Measurements from ENCODE around the gene KRTAP10-10.
"Not testable (repeated sequence)": the region's sequence is repeated elsewhere in the genome, so short reads cannot be mapped to it uniquely, and the experiment has no call there.

KRTAP10-10 gene

DNA sequence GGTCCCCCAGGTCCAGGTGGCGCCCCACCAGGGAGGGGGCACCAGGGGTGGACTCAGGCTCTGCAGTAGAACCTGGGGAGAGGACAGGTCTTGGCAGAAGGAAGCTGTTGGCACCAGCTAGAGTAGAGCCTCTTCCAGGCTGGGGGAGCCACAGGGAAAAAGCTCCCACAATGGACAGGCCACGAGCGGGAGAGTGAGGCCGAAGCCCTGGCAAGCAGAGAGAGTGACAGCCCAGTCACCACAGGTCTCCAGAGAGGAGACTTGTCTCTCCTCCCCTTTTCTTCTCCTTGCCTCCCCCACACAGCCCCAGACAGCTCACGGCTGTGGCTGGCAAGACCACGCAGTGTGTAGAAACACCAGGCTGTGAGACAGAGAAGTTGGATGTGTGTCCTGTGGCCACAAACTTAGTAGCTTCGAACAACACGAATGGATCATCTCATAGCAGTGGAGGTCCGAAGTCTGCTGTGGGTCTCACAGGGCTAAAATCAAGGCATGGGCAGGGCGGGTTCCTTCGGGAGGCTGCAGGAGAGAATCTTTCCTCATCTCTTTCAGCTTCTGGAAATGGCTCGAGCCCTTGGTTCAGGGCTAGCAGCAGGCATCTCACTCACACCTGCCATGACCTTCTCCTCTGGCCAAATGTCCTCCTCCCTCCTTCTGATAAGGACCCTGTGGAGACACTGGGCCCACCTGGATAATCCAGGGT, 14.0 kb downstream of the KRTAP10-10 start:
- DNase-seq (ENCODE audit: low spot score): no peak

DNA sequence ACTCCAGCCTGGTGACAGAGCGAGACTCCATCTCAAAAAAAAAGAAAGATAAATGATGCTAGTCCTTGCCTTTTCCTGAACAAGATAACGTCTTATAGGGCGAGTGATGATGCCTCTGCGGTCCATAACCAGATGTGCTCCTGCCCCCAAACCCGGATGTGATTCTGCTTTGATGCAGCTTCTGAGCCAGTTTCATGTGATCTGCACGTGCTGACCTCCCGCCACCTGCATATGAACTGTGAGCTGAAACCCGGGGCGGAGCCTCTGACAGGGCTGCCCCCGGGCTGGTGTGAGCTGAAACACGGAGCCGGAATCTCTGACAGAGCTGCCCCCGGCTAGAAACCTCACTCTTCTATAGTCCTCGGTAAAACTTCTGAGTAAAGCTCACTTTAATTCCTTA, 16.0 kb downstream of the KRTAP10-10 start:
- no peak for DNase-seq (ENCODE audit: low spot score)

DNA sequence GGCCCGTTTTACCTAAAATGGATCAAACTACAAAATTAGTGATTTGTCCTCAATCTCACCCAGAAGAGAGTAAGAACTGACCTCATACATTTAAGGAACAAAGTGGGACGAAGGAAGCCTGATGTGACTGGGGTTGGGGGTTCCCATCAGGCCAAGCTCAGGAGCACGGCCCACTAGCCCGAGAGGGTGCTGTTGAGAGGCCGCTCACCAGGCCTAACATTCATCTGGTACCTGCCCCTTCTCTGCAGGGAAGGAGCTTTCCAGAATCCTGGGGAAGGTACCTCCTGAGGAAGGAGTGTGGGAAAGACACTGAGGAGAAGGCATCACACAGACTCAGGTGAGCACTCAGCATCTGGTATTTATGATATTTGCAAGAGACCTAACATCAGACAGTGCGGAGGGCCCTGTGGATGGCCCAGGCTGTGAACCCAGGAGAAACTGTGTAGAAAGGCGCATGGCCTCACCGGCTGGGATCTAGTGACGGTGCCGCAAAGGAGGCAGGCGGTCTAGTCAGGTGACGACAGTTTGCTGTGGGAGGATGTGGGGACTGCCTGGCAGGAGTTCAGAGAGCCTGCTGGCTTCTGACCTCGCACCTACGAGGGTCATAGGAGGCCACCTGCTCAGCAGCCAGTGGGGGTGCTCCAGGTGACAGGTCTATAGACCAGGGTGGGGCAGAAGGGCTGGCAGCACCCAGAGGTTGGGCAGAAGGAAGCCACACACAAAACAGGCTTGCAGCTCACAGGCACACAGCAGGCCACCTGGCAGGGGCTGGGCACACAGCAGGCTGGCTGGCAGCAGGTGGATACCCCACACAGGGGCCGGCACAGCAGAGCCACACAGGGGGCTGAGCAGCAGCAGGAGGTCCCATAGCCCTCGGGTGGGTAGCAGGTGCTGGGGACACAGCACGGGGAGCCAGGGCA, 16.8 kb downstream of the KRTAP10-10 start:
- no peak for DNase-seq (ENCODE audit: low spot score)

DNA sequence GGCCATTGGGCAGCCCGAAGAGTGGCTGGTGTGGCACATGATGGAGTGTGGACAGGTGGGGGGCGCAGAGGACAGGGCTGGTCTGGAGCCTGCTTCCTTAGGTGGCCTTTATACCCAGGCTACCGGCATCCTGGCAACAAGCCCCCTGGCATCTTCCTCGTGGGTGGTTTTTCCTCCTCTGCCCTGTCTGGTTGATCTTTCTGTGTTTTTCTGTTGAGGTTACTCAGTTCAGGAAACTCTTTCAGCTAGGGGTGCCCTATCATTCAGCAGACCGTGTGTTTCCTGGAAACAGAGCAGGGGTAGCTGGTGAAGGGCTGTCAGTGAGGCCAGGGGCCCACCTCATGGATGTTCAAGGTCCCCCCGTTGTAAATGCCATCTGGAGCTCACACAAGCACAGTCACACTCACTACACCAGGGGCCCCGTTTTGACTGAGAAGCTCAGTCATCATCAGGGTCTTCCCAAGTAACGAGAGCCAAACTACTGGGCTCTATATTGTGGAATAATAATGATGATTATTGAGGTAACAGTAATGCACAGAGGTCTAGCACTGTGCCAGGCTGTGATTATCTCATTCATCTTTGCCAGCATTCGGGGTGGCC, 17.5 kb downstream of the KRTAP10-10 start, which contains the start of gene KRTAP12-4:
Gene KRTAP12-4, minus strand, starts transcription at position 84 of the 600 bp plus-strand sequence. Its CDS starts 45 bp downstream, at position 39.
- no peak for DNase-seq (ENCODE audit: low spot score)

DNA sequence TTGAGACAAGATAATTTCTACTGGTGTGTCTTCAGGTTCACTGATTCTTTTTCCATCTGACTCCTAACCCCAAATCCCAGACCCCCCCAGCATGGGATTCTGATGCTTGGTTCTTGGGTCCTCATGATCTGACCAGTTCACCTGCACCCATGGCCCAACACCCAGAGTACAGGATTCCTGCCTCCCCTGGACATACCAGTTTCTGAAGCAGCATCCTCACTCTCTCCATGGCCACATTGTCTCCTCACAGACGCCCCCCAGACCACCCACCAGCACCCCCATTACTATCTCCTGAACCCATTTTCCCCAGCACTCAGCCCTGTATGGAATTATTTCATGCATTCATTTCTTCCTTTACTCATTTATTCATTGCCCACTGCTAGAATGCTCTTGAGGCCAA, 19.7 kb downstream of the KRTAP10-10 start:
- DNase-seq (ENCODE audit: low spot score): no peak

DNA sequence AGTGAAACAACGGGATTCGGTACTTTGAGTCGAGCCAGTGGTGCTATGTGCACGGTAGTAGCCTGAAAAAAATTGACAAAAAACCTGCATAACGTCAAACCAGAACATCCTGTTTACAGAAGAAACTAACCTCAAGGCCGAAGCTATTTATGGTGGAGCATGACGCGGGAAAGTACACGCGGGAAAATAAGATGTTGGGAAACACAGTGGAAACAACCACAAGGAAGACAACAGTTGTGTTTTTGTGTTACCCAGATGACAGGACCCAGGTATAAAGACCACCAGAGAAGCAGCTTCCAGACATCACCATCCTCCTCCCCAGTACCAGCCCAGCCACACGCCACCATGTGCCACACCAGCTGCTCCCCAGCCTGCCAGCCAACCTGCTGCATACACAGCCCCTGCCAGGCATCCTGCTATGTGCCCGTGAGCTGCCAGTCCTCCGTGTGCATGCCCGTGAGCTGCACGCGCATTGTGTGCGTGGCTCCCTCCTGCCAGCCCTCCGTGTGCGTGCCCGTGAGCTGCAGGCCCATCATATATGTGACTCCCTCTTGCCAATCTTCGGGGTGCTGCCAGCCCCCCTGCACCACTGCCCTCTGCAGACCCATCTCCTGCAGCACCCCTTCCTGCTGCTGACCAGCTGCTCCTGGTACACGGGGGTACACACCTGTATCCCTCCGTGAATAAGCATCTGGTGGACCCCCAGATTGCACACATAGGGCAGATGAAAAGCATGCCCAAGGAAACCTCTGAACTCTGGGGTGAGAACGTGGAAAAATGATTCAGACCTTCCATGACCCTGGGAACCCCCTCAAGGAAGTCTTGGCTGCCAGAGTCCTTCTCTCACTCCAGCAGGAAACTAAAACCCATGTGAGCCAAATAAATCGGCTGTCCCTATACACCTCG, 20.7 kb downstream of the KRTAP10-10 start, which contains the start of gene KRTAP12-3:
Gene KRTAP12-3, plus strand, starts transcription at position 298 of the 906 bp plus-strand sequence. Its CDS starts 48 bp downstream, at position 346.
- DNase-seq (ENCODE audit: low spot score): no peak

DNA sequence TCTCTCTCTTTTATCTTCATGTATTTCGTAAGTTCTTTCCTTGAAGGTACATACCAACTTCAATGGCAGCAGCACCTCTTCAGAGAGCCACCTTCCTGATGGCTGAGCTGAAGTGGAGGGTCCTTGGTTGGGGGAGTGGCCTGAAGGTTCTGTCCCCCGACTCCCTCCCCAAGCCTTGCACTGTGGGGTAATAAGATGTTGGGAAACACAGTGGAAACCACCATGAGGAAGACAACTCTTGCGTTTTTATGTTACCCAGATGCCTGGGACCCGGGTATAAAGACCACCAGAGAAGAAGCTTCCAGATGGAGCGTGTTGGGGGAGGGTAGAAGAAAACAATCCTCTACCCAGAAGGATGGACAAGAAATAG, 21.4 kb downstream of the KRTAP10-10 start:
- DNase-seq (ENCODE audit: low spot score): no peak

DNA sequence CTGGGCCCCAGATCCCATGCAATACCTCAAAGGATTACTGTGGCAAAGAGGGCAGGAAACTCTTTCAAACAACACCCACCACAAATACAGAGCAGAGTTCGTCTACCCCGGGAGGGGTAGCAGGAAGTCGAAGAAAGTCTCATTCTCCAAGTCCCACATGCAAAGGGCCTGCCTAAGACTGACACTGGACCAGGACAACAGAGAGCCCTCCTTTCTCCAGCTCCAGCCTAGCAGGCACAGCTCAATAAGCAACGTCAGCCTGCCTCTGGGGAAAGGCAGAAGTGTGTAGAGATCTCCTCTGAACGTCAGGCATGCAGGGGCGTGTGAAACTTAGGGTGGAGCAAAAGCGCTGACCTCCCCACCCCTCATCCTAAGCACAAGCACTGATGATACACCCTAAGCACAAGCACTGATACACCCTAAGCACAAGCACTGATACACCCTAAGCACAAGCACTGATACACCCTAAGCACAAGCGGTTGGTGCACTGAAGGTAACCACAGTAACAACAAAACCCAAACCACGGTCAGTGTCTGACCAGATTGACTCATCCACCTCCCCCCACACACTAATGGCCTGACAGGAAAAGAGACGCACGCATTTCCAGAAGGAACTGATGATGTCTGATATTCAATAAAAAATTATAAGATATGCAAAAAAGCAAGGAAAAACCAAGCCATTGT, 21.9 kb downstream of the KRTAP10-10 start:
- DNase-seq (ENCODE audit: low spot score): no peak

DNA sequence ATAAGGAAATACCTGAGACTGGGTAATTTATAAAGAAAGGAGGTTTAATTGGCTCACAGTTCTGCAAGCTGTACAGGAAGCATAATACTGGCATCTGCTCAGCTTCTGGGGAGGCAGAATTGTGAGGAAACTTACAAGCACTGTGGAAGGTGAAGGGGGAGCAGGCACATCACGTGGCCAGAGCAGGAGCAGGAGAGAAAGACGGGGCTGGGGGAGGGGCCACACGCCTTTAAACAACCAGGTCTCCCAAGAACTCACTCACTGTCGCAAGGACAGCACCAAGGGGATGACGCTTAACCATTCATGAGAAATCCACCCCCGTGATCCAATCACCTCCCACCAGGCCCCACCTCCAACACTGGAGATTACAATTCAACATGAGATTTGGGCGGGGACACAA, 24.4 kb downstream of the KRTAP10-10 start:
- DNase-seq (ENCODE audit: low spot score): not testable (repeated sequence)

DNA sequence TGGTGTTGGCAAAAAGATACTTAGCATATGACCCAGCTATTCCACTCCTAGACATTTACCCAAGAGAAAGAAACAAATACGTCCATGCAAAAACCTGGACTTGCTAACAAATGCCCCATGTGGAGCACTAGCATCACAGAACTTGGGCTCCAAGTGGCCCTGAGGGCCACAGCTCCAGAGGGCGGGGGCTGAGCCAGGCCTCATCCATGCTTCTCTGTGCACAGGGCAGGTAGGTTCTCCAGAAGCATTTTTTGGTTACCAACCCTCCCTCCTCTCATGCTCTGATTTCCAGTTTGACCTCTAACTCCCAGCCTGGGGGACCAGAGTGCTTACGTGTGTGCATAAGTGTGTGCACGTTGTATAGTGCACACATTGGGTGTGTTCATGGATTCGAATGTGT, 27.5 kb downstream of the KRTAP10-10 start:
- no peak for DNase-seq (ENCODE audit: low spot score)

DNA sequence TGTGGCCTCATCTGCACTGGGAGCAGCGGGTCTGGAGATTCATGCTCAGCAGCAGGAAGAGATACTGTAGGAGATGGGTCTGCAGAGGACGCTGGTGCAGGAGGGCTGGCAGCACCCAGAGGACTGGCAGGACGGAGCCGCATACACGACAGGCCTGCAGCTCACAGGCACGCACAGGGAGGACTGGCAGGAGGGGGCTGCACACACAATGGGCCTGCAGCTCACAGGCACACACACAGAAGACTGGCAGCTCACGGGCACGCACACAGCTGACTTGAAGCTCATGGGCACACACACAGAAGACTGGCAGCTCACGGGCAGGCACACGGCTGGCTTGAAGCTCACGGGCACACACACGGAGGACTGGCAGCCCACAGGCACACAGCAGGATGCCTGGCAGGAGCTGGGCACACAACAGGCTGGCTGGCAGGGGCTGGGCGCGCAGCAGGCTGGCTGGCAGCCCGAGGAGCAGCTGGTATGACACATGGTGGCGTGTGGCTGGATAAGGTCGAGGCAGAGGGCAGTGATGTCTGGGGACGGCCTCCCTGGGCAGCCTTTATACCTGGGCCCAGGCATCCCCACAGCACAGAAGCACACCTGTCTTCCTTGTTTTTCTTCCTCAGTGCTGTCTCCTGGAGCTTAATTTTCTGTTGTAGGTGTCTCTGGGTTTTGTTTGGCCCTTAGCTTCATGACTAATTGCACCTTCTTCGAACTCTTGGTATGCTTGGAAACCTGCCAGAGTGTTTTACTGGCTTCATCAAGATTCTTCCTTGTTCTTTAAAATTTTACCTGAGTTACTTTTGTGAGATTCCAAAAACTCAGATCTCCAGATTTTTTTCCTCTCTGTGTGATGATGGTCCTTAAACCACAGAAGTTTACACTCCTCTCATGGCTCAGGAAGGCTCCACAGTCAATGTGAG, 29.5 kb downstream of the KRTAP10-10 start, which contains the start of gene KRTAP12-2:
Gene KRTAP12-2, minus strand, starts transcription at position 527 of the 920 bp plus-strand sequence. Its CDS starts 41 bp downstream, at position 486.
- DNase-seq (ENCODE audit: low spot score): no peak

DNA sequence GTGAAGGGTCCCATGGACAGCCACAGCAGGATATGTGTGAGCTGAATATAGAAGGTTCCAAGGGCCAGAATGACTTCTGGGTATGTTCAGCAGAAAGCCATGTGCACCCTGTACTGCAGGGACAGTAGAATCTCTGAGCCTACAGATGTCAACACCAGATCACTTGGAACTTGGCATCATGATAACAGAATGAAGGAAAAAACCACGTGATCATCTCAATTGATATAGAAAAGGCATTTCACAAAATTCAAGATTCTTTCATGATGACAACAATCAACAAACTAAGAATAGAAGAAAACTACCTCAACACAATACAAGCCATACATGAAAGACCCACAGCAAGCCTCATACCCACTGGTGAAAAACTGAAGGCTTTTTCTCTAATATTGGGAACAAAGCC, 30.5 kb downstream of the KRTAP10-10 start:
- DNase-seq (ENCODE audit: low spot score): no peak

DNA sequence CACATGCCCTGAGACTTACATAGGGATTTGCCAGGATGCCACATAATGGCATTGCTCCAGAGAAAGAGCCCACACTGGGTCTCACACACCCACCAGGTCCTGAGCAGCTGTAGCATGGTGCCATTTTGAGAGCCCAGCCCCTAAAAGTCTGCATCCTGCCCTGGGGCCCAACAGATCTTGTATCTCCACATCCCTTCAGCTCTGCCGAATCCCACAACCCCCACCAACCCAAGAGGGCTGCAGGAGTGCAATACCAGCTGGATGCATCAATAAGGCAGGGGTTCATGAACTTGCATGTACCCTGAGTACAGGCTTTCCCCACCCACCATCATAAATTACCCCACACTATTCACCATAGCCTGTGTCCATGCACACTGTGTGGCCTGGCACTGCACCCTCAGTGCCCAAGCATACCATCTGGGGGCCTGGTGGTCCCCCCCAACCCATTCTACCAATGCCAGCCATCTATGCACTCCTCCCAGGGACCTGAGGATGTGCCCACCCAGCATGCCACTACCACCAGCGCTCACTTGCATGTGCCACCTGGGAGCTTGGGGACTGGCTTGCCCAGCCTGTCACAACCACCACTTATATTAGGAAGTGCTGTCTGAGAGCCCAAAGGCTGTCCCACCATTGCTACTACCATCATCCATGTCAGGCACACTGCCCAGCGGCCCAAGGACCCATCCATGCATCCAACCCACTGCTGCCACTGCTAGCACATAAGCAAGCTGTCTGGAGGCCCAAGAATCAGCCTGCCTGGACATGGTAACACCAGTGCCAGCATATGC, 33.7 kb downstream of the KRTAP10-10 start:
- DNase-seq (ENCODE audit: low spot score): no peak

DNA sequence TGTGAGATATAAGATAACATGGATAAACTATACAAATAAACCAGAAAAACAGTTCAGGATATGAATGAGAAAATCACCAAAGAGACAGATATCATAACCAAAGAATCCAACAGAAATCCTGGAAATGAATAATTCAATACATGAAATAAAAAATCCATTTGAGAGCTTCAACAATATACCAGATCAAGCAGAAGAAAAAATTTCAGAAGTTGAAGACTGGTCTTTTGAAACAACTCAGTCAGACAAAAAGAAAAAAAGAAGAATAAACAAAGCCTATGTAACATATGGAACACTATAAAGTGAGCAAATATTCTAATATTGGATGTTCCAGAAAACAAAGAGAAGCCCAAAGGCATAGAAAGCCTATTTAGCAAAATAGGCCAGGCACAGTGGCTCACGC, 34.8 kb downstream of the KRTAP10-10 start:
- no peak for DNase-seq (ENCODE audit: low spot score)

DNA sequence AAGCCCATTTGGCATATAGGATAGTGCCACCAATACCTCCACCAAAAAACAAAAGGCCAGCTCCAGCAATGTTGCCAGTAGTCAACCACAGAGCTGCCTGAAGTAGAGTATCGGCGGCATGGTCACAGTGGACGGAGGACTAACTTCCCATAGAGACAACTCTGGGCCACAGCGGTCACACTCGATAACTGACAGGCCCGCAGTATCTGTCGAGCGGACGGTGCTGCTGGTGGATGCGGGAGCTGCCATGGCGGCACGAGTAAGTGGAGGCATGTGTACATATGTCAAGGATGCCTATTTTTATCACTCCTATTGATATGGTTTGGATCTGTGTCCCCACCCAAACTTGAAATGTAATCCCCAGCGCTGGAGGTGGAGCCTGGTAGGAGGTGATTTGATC, 40.7 kb downstream of the KRTAP10-10 start:
- no peak for DNase-seq (ENCODE audit: low spot score)

DNA sequence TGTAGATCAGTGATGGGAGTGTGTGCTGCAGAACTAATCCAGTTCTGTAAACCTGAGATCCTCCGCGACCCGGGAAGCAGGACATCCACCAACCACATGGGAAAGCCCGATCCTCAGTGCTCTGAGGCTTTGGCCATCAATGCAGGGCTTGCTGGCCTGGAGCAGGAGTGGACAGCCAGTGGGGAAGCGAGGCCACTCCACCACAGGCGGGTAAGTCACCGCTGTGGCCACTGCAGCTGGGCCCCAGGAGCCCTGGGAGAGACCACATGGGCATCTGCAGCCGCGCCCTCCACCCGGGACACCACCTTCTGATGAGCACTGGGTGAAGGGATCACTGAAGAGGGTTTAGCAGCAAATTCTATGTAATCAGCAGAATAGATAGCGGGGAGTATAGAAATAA, 44.0 kb downstream of the KRTAP10-10 start:
- DNase-seq (ENCODE audit: low spot score): no peak

DNA sequence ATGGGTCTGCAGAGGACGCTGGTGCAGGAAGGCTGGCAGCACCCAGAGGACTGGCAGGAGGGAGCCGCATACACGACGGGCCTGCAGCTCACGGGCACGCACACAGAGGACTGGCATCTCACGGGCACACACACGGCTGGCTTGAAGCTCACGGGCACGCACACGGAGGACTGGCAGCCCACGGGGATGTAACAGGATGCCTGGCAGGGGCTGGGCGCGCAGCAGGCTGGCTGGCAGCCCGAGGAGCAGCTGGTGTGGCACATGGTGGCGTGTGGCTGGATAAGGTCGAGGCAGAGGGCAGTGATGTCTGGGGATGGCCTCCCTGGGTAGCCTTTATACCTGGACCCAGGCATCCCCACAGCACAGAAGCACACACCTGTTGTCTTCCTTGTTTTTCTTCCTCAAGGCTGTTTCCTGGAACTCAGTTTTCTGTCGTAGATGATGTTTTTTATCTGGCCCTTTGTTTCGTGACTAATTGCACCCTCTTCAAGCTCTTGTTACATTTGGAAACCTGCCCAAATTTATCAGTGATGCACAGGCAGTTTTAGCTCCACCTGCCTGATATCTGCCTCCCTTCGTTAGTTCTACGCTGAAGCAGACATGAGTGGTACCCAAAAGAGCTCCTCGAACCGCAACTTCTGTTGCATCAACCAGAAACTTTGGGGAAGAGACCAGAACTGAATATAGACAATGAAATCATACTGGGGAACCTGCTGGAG, 44.9 kb downstream of the KRTAP10-10 start, which contains the start of gene KRTAP12-1:
Gene KRTAP12-1, minus strand, starts transcription at position 303 of the 719 bp plus-strand sequence. Its CDS starts 40 bp downstream, at position 263.
- DNase-seq (ENCODE audit: low spot score): no peak

DNA sequence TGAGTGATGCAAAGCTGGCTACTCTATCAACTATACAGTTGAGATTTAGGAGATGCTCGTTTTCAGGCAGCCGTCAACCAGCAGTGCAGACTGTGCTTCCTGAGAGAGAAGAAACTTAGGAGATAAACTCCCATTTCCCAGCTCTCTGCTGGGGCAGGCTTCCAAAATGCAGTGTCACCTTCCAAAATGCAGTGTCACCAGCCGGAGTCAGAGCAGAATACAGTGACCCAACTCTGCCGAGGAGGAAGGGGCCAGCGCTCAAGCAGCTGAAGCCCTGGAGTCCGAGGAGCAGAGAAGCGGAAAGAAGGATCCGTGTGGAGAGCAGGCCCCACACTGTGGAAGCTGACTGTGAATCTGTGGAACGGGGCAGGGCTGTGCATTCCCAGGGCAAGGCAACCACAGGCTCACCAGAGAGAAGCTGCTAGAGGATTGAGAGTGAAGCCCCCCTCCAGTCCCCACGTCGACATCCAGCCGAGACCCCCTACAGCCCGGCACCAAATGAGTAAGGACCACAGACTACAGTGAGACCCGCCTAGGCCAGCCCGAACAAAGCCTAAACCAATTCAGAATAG, 45.5 kb downstream of the KRTAP10-10 start:
- DNase-seq (ENCODE audit: low spot score): no peak

Data from hepatic stellate cell (primary cell).